GM21576 (cell line): Measurements from ENCODE around the gene SEMG2.

ENCODE experiments used
- ATAC-seq: cut with Tn5 transposase; IDR thresholded peaks from one replicate; pipeline ENCODE4 v1.9.1; 2021; ENCODE audit warnings: mild to moderate bottlenecking, moderate library complexity; ENCODE audit not compliant: unreplicated experiment

Gene SEMG2

DNA sequence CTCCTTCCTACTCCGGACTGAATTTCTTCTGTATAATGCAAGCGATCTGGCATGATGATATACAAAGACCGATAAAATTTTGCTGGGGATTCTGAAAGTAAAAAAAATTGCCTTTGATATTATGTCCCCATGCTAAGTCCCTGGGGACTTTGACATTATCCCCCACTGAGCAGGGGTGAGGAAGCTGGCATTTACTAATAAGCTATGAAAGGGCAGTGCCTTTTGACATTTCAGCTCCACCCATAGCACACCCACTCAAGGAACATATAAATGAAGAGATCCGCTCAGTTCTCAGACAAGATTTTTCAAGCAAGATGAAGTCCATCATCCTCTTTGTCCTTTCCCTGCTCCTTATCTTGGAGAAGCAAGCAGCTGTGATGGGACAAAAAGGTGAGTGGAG is at the start of gene SEMG2:
Gene SEMG2, plus strand, starts transcription at position 298 of the 400 bp plus-strand sequence. Its CDS starts 17 bp downstream, at position 315.
- no peak for ATAC-seq

GRCh38 chr20:45173522-45173921 is 47.7 kb upstream of the SEMG2 start:
- ATAC-seq = no peak

DNA sequence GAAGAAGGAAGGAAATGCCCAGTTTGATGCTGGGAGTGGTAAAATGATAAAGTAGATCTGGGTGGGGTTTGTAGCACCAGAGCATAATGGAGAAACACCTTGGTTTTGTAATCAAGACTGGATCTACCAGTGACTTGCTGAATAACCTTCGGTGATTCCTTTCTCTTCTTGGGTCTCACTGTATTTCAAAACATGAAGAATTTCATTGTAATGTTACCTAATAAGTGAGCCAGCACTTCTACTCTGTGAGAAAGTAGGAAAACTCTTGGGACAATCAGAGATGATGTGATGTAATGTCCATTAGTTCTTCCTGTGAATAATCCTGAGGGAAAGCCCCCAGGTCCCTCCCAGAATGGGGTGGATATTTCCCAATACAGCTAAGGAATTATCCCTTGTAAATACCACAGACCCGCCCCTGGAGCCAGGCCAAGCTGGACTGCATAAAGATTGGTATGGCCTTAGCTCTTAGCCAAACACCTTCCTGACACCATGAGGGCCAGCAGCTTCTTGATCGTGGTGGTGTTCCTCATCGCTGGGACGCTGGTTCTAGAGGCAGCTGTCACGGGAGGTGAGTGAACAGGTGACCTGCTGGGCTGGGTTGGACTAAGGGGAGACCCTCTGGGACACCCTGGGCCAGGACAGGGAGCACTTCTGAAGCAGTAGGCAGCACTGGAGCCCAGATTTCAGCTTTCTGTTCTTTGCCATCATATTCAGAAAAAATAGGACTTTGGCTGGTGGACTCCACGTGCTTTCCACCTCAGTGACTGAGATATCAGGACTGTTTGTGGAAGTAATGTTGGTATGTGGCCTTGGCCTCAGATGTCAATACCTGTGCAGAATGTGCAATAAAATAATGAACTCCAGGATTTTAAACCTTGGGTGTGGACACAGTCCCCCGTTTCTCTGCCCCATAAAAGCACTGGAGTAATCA is 46.5 kb upstream of the SEMG2 start, which contains the start of gene PI3:
Gene PI3, plus strand, starts transcription at position 469 of the 931 bp plus-strand sequence. Its CDS starts 21 bp downstream, at position 490.
- ATAC-seq = no peak

- no peak for ATAC-seq
Measured at GRCh38 chr20:45176526-45177267, 44.5 kb upstream of the SEMG2 start.

DNA sequence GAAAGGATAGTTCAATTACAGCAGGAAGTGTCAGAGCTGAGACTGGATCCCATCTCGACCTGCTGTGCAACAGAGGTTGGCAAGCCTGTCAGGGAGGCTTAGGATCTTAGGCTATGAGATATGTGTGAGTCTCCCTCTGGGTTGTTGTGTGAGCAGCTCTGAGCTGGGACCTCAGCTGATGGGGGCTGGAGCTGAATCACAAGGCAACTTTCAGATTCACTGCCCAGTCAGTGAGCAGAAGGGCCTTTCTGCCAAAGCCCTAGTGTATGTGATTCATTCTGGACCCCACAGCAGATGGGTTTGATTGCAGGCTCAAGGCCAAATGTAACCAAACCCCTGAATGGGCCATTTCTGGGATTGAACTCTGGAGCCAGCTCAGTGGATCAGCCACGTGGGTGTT is 42.0 kb upstream of the SEMG2 start:
- ATAC-seq = no peak

DNA sequence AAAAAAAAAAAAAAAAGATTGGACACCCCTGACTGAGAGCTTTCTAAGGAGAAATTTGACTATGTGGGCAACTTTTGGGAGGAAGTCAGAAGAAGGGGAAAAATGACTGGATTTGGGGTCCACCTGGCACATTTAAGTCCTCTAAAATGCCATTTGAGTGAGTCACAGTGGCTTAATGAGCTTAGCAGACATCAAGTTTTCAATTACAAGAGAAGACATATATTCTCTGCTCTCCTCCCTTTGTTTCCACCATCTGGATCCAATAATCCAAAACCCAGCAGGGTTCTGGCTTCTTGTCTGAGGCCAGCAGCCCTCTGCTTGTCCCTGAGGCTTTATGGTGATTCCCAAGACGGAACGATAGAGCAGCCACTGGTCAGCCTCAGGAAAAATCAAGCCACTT is 39.5 kb upstream of the SEMG2 start:
- ATAC-seq = no peak

DNA sequence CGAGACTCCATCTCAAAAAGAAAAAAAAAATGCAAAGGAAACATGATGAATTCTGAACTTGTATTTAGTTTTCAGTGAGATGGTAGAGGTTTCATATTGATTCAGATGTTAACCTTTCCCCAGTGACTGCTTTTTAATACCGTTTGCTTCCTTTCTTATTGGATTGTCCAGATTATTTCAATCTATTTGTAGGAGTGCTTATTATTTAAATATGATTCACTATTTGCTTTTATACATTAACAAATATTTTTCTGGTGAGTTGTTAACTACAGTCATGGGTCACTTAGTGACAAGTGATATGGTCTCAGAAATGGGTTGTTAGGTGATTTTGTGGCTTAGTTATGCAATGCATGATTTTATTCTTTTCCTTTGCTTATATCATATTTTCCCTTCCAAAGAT is 38.1 kb upstream of the SEMG2 start:
- no peak for ATAC-seq

DNA sequence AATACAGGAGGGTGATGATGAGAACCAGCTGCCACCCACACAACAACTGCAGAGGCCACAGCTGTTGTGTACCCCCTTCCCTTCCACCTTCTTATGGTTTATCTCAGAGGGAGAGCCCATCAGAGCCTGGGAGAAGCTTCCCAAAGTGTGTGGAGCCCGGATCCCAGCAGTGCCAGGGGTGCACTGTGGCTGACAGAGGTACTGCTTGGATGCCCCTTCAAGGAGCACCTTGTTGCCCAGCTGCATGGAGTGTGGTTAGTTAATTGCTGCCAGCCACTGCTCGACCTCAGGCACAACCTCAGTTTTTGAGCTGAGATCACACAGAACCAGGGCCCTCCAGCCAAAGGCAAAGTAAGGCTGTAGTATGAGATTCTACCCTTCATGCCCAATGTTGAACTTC is 33.5 kb upstream of the SEMG2 start:
- ATAC-seq = no peak

GRCh38 chr20:45189067-45189609 is 32.0 kb upstream of the SEMG2 start:
- no peak for ATAC-seq

- ATAC-seq = no peak
Measured at GRCh38 chr20:45189861-45190260, 31.3 kb upstream of the SEMG2 start.

DNA sequence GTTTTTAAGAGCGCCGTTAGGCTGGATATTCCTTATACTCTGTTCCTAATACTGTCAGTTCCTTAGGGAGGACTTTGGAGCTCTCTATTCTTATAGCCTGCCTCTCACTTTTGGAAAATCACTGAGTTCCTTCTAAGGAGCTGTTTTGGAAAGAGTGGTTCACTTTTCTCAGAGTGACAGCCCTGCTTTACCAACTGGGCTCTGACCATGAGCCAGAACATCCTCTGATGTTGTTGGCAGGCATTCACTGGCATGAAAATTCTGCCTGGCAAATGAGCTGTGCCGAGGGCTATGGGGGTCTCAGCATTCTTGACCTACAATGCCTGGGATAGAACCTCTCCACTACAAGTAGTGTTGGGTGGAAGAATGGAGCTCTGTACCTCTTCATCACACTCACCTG is 29.2 kb upstream of the SEMG2 start:
- ATAC-seq = no peak

- no peak for ATAC-seq
Measured at GRCh38 chr20:45193331-45193730, 27.8 kb upstream of the SEMG2 start.

DNA sequence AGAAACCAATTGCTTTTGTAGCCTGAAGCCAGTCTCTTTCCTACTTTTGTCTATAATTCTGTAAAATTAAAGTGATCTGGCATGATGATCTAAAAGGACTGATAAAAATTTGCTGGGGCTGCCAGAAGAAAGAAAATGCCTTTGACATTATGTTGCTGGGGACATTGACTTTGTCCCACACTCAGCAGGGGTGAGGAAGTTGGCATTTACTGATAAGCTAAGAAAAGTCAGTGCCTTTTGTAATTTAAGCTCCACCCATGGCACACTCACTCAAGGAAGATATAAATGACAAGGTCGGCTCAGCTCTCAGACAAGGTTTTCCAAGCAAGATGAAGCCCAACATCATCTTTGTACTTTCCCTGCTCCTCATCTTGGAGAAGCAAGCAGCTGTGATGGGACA is 14.4 kb upstream of the SEMG2 start, which contains the start of gene SEMG1:
Gene SEMG1, plus strand, starts transcription at position 309 of the 400 bp plus-strand sequence. Its CDS starts 21 bp downstream, at position 330.
- ATAC-seq = no peak

- ATAC-seq = no peak
Measured at GRCh38 chr20:45209924-45210323, 11.2 kb upstream of the SEMG2 start.

GRCh38 chr20:45211569-45212474 is 9.4 kb upstream of the SEMG2 start:
- ATAC-seq = no peak

DNA sequence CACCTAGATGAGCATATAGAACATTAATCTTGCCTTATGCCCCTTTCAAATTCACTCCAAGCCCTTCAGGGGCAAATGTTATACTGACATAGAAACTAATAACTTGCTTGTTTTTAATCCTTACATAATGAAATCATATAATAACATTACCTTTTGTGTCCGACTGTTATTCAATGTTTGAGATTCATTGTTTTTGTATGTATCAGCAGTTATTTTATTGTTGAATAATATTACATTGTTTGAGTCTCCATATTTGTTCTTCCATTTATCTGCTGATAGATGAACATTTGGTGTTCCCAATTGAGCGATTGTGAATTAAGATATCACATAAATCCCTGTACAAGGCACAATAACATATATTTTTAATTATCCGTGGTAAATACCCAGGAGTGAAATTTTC is 8.3 kb upstream of the SEMG2 start:
- ATAC-seq = no peak

DNA sequence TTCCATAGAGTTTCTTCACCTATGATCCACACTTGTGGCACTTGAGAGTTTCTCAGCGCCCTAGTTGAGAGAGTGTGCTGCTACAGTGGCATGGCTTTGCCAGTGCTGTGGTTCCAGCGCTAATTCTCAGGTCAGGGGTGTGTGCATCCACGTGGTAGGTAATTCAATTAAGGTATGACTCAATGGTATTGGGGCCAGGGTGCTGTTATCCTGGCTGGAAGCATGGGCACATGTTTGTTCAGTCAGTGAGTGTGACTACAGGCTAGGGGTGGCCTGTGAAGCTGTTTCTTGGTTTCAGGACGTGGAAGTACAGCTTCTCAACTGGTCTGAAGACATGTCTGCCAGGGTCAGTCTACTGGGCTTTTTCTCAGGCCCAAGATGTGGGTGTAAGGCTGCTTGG is 3.0 kb upstream of the SEMG2 start:
- ATAC-seq = no peak

- no peak for ATAC-seq
Measured at GRCh38 chr20:45218636-45219035, 2.5 kb upstream of the SEMG2 start.

- ATAC-seq = no peak
Measured at GRCh38 chr20:45223136-45223535, 2.0 kb downstream of the SEMG2 start.

DNA sequence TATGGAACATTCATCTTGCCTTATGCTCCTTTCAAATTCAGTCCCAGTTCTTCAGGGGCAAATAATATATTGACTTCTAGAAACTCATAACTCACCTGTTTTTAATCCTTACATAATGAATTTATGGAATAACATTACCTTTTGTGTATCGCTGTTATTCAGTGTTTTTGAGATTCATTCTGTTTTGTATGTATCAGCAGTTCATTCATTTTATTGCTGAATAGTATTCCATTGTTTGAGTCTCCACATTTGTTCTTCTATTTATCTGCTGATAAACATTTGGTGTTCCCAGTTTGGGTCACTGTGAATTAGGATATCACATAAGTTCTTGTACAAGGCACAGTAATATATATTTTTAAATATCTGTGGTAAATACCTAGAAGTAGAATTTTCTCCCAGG is 5.1 kb downstream of the SEMG2 start:
- ATAC-seq = no peak
